Osteocyte (in vitro differentiated cells): ENCODE data around the gene UBAP2. TPM values are rescaled to one million over a fixed set of nuclear protein-coding genes. Genes with fewer than 3 reads are reported as not detected.
A peak's percentile ranks its signal among the peaks of the same experiment; 100 is the strongest.
"Not testable (repeated sequence)": the region's sequence is repeated elsewhere in the genome, so short reads cannot be mapped to it uniquely, and the experiment has no call there.

ENCODE experiments used
- DNase-seq: peaks from one replicate; pipeline ENCODE4 v3.0.0; 2021; ENCODE audit warnings: mixed read lengths; ENCODE audit not compliant: unreplicated experiment; ENCODE audit errors: extremely low spot score
- H3K27ac Mint-ChIP-seq: one replicate; pipeline ENCODE4 v1.8.0; 2021; ENCODE audit warnings: mild to moderate bottlenecking, mixed read lengths; ENCODE audit not compliant: unreplicated experiment
- H3K27me3 Mint-ChIP-seq: one replicate; pipeline ENCODE4 v1.8.0; 2021; ENCODE audit warnings: mixed read lengths; ENCODE audit not compliant: unreplicated experiment
- H3K36me3 Mint-ChIP-seq: one replicate; pipeline ENCODE4 v1.8.0; 2021; ENCODE audit warnings: mixed read lengths; ENCODE audit not compliant: unreplicated experiment
- H3K4me1 Mint-ChIP-seq: one replicate; pipeline ENCODE4 v1.8.0; 2021; ENCODE audit warnings: mixed read lengths; ENCODE audit not compliant: unreplicated experiment
- H3K4me3 Mint-ChIP-seq: one replicate; pipeline ENCODE4 v1.8.0; 2021; ENCODE audit warnings: mild to moderate bottlenecking, moderate library complexity, mixed read lengths; ENCODE audit not compliant: unreplicated experiment
- H3K9me3 Mint-ChIP-seq: one replicate; pipeline ENCODE4 v1.8.0; 2021; ENCODE audit warnings: mixed read lengths; ENCODE audit not compliant: unreplicated experiment
- CTCF ChIP-seq: fragments of 200-600 bp; sonication (generic); IDR thresholded peaks from 2 replicates; pipeline ENCODE4 v1.5.0; 2021; ENCODE audit warnings: antibody characterized with exemption, mild to moderate bottlenecking, moderate library complexity
- total RNA-seq: library from RNA; stranded (reverse); gene quantifications from 2 replicates; pipeline ENCODE4 v1.2.1, GENCODE V29; 2021

Gene UBAP2
- total RNA-seq, 1 donor from 2014 or later: 39.9 TPM

- no peak for DNase-seq
- Mint-ChIP-seq H3K4me1 (peaks cover 35% of the 10 kb centered on the region), H3K4me3 (peak overlapping the region; percentile 96), H3K36me3 (peaks cover 2% of the 10 kb centered on the region), H3K27me3 (no peaks in the 10 kb centered on the region), H3K9me3 (no peaks in the 10 kb centered on the region), H3K27ac (peak overlapping the region; percentile 77)
- TF ChIP-seq CTCF: no peak
These were observed 1.8 kb downstream of the UBAP2 start for GRCh38 chr9:34046784-34047379.

- Mint-ChIP-seq H3K27ac (peak overlapping the region; percentile 83), H3K9me3 (no peaks in the 10 kb centered on the region), H3K36me3 (peaks cover 2% of the 10 kb centered on the region), H3K4me1 (peaks cover 35% of the 10 kb centered on the region), H3K4me3 (peak overlapping the region; percentile 51), H3K27me3 (no peaks in the 10 kb centered on the region)
- TF ChIP-seq CTCF: no peak
- no peak for DNase-seq
These were observed 2.8 kb downstream of the UBAP2 start for GRCh38 chr9:34045903-34046302.

GRCh38 chr9:34042074-34042473, 6.6 kb downstream of the UBAP2 start:
- H3K27me3 Mint-ChIP-seq, H3K36me3 Mint-ChIP-seq, H3K27ac Mint-ChIP-seq, H3K9me3 Mint-ChIP-seq, DNase-seq, H3K4me3 Mint-ChIP-seq: not testable (repeated sequence)
- H3K4me1 Mint-ChIP-seq: peaks cover 21% of the 10 kb centered on the region

GRCh38 chr9:34038851-34039250, 9.8 kb downstream of the UBAP2 start:
- not testable (repeated sequence) for DNase-seq, H3K9me3 Mint-ChIP-seq, H3K36me3 Mint-ChIP-seq, H3K27me3 Mint-ChIP-seq, H3K4me3 Mint-ChIP-seq, H3K27ac Mint-ChIP-seq
- peaks cover 26% of the 10 kb centered on the region for H3K4me1 Mint-ChIP-seq

- Mint-ChIP-seq H3K9me3 (no peaks in the 10 kb centered on the region), H3K36me3 (peaks cover 5% of the 10 kb centered on the region), H3K27ac (no peak overlapping the region), H3K4me3 (no peak overlapping the region), H3K27me3 (no peaks in the 10 kb centered on the region), H3K4me1 (peaks cover 36% of the 10 kb centered on the region)
- no peak for TF ChIP-seq CTCF
- no peak for DNase-seq
These were observed 11.1 kb downstream of the UBAP2 start for GRCh38 chr9:34037626-34038025.

- DNase-seq: no peak
- Mint-ChIP-seq H3K4me3 (no peak overlapping the region), H3K4me1 (peaks cover 42% of the 10 kb centered on the region), H3K27me3 (no peaks in the 10 kb centered on the region), H3K36me3 (peaks cover 5% of the 10 kb centered on the region), H3K27ac (peak overlapping the region; percentile 58), H3K9me3 (no peaks in the 10 kb centered on the region)
- TF ChIP-seq CTCF: no peak
These were observed 12.1 kb downstream of the UBAP2 start for GRCh38 chr9:34036625-34037024.
